K562 treated with DMSO at 1 percent for 24 hours (cell line): ENCODE data around the gene ZBTB8OS. TPM values are rescaled to one million over a fixed set of nuclear protein-coding genes. Genes with fewer than 3 reads are reported as not detected.

Experiments
- total RNA-seq: library from RNA; unstranded; fragments of 300-600 nt; gene quantifications from 2 replicates; pipeline ENCODE4 v1.2.3, GENCODE V29; 2022; ENCODE audit warnings: low read depth; ENCODE audit not compliant: insufficient read depth

Gene ZBTB8OS
- total RNA-seq = 42.8 and 47.1 TPM in 2 replicates

DNA sequence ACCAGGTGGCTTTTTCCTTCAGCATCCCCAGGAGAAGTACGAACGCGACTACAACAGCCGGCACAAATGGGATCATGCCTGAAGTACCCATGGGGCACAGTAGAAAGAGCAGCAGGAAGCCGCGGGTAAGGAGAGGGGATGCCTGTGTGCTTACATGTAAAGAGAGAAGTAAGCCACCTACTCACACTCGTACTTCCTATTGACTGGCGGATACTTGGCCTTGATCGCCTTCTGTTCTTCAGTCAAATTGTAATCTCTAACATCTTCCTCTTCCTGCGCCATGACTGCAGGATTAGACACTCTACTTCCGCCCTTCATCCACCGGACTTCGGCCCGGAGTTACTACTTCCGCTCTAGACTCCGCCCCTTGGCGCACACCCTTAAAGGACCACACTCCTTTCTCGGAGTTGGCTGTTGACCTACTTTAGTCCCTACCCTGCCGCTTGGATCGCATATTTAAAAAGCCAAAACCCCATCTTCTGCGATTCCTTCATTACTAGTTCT is at the start of gene ZBTB8OS:
Gene ZBTB8OS (minus strand): TSS at position 303 of the 504 bp plus-strand sequence. CDS start 21 bp downstream, at position 282.

GRCh38 chr1:32650752-32651460 is 556 bp upstream of the ZBTB8OS start, which contains the start of gene RBBP4:
RBBP4 (plus strand) TSS chr1:32651208; CDS start chr1:32651307, 99 bp downstream.

Other genes starting within 250 kb of the ZBTB8OS start
- not detected in 2 replicates for gene ZBTB8B, start 185.5 kb downstream of the ZBTB8OS start, total RNA-seq
- gene ZBTB8A, start 111.1 kb downstream of the ZBTB8OS start, total RNA-seq = 0.09 TPM in 1 of 2 replicates, not detected in the other
- 189 and 217 TPM in 2 replicates for gene RBBP4, start 658 bp upstream of the ZBTB8OS start, total RNA-seq
- gene SYNC, start 52.2 kb upstream of the ZBTB8OS start, total RNA-seq = 0.45 and 1.2 TPM in 2 replicates
- 355 and 357 TPM in 2 replicates for gene YARS1, start 166.8 kb upstream of the ZBTB8OS start, total RNA-seq
- gene S100PBP, start 167.1 kb upstream of the ZBTB8OS start, total RNA-seq = 10.3 and 11.3 TPM in 2 replicates
- not detected in 2 replicates for gene FNDC5, start 220.4 kb upstream of the ZBTB8OS start, total RNA-seq
- not detected in 2 replicates for gene HPCA, start 235.9 kb upstream of the ZBTB8OS start, total RNA-seq